ENCODE data around the gene SLC35A2. TPM values are rescaled to one million over a fixed set of nuclear protein-coding genes. Genes with fewer than 3 reads are reported as not detected.

SLC35A2 gene
- total RNA-seq, 6 experiments from 2014 or later, result 15.0 to 19.5 (median 17.3) TPM

GRCh38 chrX:48937054-48937907, 25.8 kb upstream of the SLC35A2 start:
- H3K4me1 ChIP-seq, result no peaks in the 10 kb centered on the region
- 27% methylated on average over 2 of the region's 9 CpGs for WGBS (ENCODE audit: insufficient coverage, low coverage, low lambda C conversion rate, missing lambda C conversion rate)
- intact Hi-C loops (cut with DNase I), result no loop called here
- no peak for TF ChIP-seq POLR2A (IDR thresholded peaks at IDR 0.05)
- peak in 2 of 4 donors; percentile 9 to 11 for TF ChIP-seq CTCF (IDR thresholded peaks at IDR 0.05)
- no peaks in the 10 kb centered on the region for H3K27me3 ChIP-seq
- H3K27ac ChIP-seq, result peak overlapping the region in 1 of 3 donors; percentile 4
- ATAC-seq (peak; percentile 39 to 67 (median 50)), DNase-seq (peak in 2 of 3 donors; percentile 58 to 71)
- H3K36me3 ChIP-seq, result peaks cover 0 to 18% (median 0%) of the 10 kb centered on the region in 4 donors
- no peaks in the 10 kb centered on the region for H3K9me3 ChIP-seq
- no peak overlapping the region for H3K4me3 ChIP-seq

- 69% methylated on average over 6 of the region's 8 CpGs for WGBS (ENCODE audit: insufficient coverage, low coverage, low lambda C conversion rate, missing lambda C conversion rate)
- no peak overlapping the region for H3K4me3 ChIP-seq
- DNase-seq (no peak), ATAC-seq (no peak)
- peaks cover 0 to 18% (median 0%) of the 10 kb centered on the region in 4 donors for H3K36me3 ChIP-seq
- TF ChIP-seq POLR2A (IDR thresholded peaks at IDR 0.05), result no peak
- TF ChIP-seq CTCF (IDR thresholded peaks at IDR 0.05), result no peak
- H3K27ac ChIP-seq, result peak overlapping the region in 1 of 3 donors; percentile 8
- no peaks in the 10 kb centered on the region for H3K27me3 ChIP-seq
- H3K9me3 ChIP-seq, result no peaks in the 10 kb centered on the region
- intact Hi-C loops (cut with DNase I), result no loop called here
- no peaks in the 10 kb centered on the region for H3K4me1 ChIP-seq
Observed at GRCh38 chrX:48936429-48937053, 25.1 kb upstream of the SLC35A2 start.

- Histone ChIP-seq H3K27ac (no peak overlapping the region), H3K36me3 (peaks cover 0 to 18% (median 0%) of the 10 kb centered on the region in 4 donors)
- 67% methylated on average over 1 of the region's 1 CpG for WGBS (ENCODE audit: insufficient coverage, low coverage, low lambda C conversion rate, missing lambda C conversion rate)
Observed at GRCh38 chrX:48935301-48935670, 23.8 kb upstream of the SLC35A2 start.

More at GRCh38 chrX:48935301-48935670, 23.8 kb upstream of the SLC35A2 start:
- no peaks in the 10 kb centered on the region for H3K9me3 ChIP-seq
- no peak overlapping the region for H3K4me3 ChIP-seq
- no peaks in the 10 kb centered on the region for H3K27me3 ChIP-seq
- TF ChIP-seq POLR2A (IDR thresholded peaks at IDR 0.05) (no peak), CTCF (IDR thresholded peaks at IDR 0.05) (no peak)
- no peaks in the 10 kb centered on the region for H3K4me1 ChIP-seq
- DNase-seq (no peak), ATAC-seq (no peak)
- intact Hi-C loops (cut with DNase I), result no loop called here

Data from right lobe of liver (tissue), 6 donors.